Fibroblast of gingiva (primary cell): Measurements from ENCODE around the gene CAT.

Experiments
- DNase-seq: peaks from one replicate; pipeline ENCODE4 v3.0.0-alpha.2; 2011; ENCODE audit warnings: low read depth

The CAT gene

GRCh38 chr11:34461215-34461614 is 22.5 kb downstream of the CAT start:
- DNase-seq, result no peak

DNA sequence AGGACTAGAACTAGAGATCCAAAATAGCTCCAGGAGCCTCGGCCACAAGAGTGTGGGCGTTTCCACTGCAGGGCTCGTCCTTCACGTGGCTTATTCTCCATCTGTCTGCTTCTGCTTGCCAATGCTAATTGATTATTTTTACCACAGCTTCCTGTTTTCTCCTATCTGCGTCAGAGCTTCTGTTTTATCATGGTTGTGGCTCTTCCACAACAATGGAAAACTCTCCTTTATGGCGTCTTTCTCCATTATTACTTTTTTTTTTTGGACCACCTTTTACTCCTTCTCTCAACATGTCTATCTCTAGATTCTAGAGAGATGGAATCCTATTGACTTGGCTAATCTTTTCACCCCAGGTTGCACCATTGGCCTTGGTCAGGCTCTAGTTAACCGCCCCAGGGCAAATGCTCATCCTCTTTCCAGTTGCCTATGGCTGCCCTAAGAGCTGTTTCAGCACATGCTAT is 25.9 kb downstream of the CAT start:
- DNase-seq, result no peak

- DNase-seq, result no peak
Observed at GRCh38 chr11:34466802-34467488, 28.2 kb downstream of the CAT start.

DNA sequence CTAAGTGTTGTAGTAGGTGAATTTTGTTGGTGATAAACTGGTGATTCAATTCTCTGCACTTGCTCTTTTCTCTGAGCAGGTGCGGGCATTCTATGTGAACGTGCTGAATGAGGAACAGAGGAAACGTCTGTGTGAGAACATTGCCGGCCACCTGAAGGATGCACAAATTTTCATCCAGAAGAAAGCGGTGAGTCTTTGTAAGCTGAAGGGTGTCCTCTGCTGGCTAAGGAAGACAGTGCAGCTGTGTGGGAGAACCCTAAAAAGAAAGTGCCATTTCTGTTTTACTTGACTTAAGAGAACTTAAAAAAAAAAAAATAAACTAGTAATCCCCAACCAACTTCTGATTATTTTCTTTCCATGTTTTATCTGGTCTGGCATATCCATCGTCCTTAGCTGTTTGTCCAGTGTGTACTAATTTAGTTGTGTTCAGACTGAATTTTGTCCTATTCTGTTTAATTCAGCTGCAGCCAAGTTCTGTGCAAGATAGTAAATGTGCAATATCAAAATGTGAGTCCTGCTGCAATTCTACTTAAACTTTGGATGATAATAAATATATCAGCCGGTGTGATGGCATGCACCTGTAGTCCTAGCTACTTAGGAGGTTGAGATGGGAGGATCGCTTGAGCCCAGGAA is 29.6 kb downstream of the CAT start:
- DNase-seq, result no peak

GRCh38 chr11:34473603-34474169 is 35.0 kb downstream of the CAT start:
- DNase-seq, result no peak

GRCh38 chr11:34475656-34476055 is 36.9 kb downstream of the CAT start:
- no peak for DNase-seq

- DNase-seq, result no peak
Observed at GRCh38 chr11:34476849-34477248, 38.1 kb downstream of the CAT start.

DNA sequence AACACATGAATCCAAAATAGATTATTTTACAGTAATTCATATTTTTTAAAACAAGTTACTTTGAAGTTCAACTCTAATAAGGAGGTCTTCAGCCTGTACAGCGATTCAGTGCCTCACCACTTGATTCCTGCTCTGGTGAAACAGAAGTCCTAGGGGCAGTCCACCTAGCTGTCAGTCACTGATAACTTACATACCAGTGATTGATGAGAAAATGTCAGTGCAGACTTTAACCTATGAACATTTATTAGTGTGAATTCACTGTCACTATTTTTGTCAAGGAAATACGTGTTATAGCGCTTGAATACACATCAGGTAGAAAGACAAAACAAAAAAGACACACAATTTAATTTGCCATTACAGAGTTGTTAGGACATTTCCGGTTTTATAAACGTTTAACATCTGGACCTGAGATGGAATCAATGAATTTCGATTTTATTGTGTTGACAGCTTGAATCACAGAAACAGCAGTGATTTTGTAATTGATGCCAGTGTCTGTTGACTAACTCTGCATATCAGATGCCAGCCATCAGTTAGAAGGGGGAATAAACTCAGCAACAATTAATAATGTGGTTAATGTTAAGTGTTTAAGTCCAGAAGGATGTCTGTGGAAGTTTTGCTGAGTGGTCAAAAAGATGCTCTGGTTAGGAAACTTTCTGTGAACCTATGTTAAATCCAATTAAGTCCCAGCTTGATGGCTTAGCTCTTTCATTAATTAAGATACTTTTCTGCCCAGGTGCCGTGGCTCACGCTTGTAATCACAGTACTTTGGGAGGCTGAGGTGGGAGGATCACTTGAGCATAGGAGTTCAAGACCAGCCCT is 40.3 kb downstream of the CAT start:
- DNase-seq, result no peak

DNA sequence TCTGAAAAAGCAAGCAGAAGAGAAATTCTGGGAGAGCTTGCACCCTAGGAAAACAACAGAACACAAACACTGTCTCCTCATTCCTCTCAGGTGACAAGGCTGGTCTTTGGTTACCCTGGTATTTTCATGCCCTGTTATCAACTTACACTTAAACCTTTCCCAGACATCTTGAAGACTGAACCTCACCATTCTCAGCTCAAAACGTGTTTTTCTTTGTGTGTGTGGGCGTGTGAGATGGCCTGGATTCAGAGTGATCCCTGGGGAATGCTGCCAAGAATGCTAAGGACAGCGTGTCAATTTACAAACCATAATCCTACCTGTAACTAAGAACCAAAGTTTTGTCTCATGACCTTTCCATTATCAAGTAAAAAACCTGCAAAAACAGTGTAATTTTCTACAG is 41.6 kb downstream of the CAT start:
- DNase-seq, result no peak

- no peak for DNase-seq
Observed at GRCh38 chr11:34481307-34481706, 42.6 kb downstream of the CAT start.

- no peak for DNase-seq
Observed at GRCh38 chr11:34483106-34483874, 44.6 kb downstream of the CAT start.

DNA sequence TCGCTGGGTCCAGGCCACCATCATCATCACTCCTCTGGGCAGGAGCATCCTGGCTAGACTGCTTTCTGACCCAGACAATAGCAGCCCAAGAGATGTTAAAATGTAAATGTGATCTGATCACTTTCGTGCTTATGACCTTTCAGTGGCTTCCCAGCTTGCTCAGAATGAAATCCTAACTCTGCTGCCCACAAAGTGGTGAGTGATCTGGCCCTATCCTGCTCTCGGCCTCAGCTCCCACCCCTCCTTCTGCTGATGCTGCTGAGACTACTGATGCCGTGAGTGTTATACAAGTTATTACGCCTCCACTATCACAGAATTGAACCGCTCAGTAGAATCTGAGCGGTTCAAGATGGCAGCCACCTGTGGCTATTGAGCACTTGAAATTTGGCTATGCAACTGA is 48.7 kb downstream of the CAT start:
- DNase-seq, result no peak

- DNase-seq, result no peak
Observed at GRCh38 chr11:34488855-34489557, 50.3 kb downstream of the CAT start.

DNA sequence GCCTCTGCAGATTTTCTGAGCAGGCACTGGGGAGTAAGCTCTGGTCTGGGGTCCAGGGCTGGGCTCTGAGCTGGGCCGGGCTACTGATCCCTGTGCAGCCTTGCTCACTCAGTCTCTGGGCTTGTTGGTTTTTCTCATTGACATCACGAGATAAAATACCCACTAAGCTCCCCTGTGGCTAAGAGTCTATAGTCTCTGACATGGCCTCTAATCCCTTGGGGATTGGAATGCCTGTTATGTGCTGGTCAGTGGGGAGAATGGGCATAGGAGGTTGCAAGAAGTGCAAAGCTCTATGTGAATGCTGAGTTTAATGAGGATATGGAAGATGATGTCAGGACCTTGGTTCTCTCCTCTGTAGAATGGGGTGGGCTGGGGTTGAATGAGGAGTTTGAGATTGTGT is 51.6 kb downstream of the CAT start:
- no peak for DNase-seq

DNA sequence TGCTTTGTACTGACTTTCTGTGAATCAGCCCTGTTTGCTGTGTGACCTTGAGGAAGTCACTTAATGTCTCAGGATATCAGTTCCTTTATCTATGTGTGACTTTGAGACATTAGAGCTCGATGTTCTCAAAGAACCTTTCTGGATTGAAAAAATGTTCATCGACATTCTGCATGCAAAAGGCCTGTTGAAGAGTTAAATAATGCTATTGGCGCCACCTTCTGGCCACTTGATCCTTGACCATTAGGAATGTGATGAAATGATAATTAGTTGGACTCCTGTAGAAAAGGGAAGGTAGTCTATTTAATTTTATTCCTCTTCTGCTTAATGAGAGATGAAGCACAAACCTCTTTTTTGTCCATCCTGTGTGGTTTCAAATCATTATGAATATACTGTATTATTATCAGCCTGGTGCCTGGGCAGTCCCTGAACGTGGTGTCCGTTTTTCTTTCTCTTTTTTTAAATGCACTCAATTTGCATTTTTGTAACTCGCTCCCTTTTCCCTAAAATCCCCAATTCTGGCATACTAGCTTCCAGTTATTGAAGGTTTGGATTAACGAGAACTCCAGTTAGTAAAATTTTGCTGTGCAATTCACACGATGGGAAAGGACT is 54.2 kb downstream of the CAT start:
- DNase-seq, result peak; percentile 53

GRCh38 chr11:34493468-34493867 is 54.7 kb downstream of the CAT start:
- no peak for DNase-seq

GRCh38 chr11:34493926-34494595 is 55.3 kb downstream of the CAT start:
- DNase-seq, result no peak

GRCh38 chr11:34495239-34495723 is 56.5 kb downstream of the CAT start:
- no peak for DNase-seq

GRCh38 chr11:34495724-34496377 is 57.1 kb downstream of the CAT start:
- no peak for DNase-seq
